ENCODE data around the gene GFPT2.

GFPT2 gene

DNA sequence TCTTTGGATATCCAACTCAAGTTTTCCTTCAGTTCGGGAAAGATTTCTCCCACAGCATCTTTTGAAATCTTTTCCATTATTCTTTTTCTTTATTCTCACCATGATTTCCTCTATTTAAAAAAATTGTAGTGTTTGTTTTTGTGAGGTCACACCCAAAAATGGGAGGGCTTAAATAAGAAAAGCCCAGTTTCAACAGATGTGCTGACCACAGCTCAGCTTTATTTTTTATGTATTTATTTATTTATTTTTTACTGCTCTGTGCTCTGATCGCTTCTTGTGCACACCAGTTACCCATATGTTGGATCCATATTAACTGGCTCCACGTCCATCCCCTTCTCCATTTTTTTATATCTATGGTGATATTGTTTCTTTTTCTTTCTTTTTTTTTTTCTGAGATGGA lies 20.3 kb downstream of the GFPT2 start:
- no peak for FAIRE-seq

DNA sequence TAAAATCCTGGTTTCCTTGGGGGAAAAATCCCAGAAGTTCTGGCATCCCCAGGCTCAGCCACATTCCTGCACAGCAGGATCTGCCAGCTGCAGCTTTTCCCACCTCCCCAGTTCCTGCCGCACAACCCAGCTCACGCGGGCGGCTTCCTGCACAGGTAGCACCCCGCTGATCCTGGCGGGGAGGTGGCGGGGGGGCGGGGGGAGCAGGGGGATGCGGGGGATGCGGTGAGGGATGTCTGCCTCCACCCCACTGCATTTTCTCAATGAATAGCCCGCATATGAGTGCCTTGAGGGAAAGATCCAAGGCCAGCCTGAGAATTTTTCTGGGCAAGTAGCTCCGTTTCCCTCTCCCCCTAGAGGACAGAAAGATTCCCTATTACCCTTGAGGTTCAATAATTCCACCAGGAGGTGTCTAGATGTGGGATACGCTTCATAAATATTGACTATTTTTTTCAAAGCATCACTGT lies 21.1 kb downstream of the GFPT2 start:
- FAIRE-seq, result no peak

DNA sequence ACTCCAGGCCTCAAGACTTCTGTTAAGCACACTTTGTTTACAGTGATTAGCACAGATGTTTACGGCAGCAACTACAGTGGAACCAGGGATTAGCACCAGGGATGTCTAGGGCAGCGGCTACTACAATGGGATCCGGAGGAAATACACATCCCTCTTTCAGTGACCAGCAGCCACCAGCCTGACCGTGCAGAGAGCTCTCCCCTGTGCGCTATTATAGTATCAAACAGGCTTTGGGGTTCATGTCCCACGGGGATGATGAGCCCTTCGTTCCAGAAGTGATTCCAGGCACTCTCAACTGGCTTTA lies 21.5 kb downstream of the GFPT2 start:
- no peak for FAIRE-seq

DNA sequence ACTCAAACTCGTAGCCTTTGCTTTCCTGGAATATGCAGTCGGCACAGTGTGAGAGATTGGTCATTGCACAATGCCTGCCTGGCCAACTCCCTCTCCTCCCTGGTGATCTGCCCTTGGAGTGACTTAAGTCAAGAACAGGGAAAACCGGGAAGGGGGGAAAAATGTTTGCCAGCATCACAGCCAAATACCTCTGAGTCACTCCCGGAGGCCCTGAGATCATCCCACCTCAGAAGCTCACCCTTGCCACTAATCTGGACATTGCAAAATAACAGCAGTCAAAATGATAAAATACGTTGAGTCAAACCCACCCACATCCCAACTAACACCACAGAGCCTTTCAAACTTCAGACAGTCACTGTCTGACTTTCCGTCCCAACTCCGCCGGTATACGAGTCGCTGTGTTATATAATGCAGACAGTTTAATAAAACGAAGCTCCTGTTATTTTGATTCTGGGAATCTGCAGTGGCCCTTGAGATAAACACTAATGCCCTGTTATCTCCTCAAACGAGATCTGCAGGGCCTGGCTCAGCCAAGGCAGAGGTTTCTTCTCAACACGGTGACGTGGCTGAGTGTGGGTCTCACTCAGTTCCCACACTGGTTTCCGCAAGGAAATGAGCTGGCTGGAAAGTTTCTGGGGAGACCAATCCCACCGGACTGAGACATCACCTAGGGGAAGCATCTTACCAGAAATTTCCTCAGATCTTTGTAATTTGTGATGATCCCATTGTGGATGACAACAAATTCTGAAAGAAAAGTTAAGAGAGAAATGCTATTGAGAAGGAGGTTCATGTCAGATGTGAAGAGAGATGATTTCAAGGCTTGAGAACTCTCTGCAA lies 22.1 kb downstream of the GFPT2 start:
- FAIRE-seq, result no peak

DNA sequence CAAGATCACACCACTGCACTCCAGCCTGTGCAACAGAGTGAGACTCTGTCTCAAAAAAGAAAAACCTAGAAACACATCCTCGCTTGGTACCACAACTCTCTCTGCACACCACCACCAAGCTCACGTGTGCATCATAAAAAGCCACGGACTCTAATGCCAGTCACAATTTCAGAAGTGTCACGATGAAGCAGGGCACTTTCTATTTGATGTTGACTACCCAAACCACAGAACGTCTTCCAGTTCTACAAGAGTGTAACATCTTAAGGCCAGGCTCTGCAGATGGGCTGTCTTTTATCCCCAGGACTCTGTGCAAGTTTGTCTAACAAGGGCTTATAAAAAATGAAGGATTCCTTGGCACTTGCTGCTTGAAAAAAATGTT lies 22.9 kb downstream of the GFPT2 start:
- no peak for FAIRE-seq

DNA sequence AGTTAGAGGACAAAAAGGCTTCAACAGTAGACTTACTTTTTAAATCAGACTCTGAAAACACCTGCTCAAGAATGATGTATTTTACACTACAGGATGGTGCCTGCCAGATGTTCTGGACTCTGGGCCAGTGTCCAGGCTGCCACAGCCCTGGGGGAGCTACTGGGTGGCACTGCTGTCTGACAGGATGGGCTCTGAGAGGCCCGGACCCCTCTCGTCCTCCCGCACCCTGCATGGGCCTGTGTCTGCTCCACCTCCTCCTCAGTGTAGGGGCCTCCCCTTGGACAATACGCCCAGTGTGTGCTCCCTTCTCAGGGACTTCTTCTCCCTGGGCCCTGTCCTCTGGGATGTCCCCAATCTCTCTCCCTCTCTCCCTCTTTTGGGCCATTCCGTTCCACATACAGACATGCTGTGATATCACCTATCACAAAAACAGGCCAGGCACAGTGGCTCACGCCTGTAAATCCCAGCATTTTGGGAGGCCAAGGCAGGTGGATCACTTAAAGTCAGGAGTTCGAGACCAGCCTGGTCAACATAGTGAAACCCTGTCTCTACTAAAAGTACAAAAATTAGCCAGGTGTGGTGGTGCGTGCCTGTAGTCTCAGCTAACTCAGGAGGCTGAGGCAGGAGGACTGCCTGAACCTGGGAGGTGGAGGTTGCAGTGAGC lies 23.4 kb downstream of the GFPT2 start:
- FAIRE-seq, result no peak

DNA sequence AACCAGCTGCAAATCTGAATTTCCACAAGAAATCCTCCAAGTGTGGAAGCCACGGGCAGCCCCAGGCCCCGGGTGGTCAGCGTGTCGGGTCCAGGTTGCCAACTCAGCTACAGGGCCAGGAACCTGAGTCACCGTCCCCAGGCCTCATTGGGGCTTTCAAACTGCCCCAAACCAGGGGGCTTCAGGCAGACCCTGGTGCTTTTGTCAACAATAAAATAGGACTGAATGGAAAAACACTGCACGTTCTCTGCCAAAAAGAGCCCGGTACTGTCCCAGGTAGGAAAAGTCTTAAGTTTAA lies 24.0 kb downstream of the GFPT2 start:
- FAIRE-seq, result no peak

DNA sequence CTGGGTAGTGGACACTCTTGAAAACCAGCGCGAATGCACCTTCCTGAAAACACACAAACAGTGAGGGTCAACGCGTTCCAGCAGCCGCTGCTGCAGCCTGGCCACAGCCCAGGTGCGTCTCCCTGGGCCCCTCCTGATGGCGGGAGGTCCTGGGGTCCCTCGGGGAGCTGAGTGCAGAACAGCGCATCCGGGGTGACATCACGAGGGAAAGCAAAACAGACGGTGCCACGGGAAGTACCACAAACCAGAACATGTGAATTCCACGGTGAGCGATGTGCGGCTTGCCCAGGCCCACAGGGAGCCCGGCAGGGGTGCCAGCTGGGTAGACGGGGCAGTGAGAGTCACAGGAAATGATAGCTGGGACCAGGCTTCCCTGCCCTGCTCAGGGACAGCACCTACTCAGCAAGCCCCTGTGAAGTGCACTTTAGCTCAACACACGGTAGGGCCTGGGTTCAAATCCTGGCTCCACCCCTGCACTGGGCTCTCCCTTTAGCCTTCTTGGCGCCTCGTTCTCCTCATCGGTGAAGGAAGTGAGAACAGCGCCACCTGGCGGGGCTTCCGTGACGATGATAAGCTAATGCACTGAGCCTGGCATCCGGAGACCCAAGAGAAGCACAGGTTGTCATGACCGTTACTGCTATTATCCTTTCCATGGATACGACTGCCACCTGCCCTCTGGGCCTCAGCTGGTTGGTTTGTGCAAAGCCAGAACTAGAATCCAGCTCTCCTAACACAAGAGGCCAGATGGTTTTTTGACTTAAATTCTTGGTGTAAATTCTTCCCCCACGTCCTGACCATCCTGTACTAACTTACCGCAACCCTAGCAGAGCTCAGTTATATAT lies 24.6 kb downstream of the GFPT2 start:
- FAIRE-seq, result no peak

DNA sequence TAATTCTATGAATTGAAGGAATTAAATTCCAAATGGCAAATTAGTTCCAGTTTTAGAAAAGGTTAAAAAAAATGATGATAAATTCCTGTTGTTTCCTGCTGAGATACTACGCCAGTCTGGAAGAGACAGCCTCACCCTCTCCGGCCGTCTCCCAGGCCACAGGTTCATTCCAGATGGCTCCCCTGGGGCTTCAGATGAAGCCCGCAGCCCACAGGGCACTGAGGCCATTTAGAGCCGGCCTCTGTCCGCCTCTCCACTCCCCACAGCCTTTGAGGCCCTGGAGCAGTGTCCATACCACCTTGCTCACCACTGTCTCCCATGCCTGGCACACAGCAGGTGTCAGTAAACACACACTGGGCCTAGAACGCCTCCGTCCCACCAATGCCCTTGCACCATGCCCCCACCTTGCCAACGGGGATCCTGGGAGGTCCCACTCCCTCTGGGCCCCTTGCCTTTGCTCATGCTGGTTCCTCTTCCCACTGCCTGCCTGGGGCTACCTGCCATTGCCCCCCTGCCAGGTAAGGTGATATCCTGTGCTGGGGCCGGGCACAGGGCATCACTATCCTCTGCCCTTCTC lies 26.1 kb downstream of the GFPT2 start:
- no peak for FAIRE-seq

DNA sequence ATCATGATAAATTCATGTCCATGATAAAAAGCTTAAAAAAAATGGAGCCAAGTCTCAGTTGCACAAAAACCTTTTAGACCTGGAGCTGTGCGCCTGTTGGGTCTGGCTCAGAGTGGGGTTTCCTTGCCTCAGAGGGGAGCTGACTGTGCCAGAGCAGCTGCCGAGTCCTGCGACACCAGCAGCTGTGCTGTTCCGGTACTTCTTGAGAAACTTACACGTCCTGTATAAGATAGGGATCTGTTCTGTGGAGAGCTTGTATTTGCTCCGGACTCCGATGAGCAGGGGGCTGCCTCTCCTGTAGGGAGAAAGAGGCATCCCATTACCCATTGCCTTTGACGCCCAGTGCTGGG lies 28.6 kb downstream of the GFPT2 start:
- no peak for FAIRE-seq

DNA sequence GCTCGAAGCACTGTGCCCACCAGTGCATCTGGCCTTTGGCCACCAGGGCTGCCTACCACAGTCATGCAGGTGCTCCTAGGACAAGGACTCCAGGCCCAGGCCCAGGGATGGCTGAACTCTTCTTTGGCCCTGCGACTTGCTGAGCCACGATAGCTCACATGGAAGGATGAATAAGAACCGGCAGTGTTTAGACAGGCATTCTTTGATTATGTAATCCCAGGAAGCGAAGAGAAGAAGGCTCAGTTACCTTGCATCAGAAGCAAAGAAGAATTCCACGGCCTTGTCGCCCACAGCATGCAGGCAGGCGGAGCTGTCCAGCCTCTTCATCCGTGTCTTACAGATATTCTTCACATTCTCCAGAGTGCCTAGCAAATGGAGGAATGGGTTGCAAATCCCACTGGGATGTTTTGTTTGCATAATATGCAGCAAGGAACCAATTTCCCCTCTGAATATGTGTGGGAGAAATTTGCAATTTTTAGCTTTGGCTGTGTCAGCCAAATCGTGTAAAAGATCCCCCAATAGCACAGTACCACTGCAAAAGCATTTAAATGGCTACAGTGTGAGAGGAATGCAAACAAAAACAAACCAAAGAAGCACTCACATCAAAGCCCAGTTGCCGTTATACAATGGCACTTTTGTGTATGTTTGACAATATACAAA lies 29.1 kb downstream of the GFPT2 start:
- no peak for FAIRE-seq

DNA sequence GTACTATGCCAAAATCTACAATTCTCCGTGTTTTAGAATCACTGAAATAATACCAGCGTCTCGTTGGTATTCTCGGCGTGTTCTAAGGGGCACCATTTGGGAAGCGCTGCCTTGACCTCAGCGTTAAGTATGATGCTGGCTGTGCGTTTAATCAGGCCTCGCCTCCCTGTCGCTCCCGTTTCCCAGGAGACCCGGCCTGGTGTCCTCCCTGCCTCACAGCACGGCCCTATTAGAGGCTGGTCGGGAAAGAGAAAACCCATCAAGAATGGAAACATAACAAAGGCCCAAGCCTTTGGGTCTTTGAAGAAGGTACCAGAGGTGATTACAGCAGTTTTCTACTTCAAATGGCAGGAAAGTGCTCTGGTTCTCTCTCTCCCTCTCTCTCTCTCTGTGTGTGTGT lies 30.0 kb downstream of the GFPT2 start:
- FAIRE-seq, result no peak

DNA sequence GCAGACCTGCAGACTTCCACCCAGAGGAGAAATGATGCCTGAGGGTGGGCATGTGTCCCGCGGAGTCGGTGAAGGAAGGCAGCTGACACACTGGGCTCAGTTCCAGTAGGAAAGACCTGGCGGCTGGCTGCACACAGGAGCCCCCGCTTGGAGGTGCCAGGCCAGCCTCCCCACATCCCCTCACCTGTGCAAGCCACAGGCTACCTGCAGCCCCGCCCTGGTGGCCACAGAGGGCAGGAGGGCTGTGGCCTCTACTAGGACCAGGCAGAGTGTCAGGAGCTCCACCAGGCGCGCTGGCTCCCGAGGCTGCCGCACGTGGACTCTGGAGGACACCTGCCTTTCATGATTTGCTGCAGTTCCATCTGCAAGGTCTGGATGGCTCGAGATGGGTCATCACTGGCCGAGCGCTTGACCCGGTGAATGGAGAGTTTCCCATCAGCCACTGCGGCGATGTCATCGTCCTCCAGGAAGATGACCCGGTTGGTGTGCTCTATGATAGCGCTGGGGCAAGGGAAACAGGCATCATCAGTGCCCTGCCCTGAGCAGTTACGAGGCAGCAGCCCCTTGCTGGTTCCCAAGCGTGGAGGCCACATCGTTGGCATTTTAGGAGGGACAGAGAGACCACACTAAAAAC lies 34.6 kb downstream of the GFPT2 start:
- no peak for FAIRE-seq

DNA sequence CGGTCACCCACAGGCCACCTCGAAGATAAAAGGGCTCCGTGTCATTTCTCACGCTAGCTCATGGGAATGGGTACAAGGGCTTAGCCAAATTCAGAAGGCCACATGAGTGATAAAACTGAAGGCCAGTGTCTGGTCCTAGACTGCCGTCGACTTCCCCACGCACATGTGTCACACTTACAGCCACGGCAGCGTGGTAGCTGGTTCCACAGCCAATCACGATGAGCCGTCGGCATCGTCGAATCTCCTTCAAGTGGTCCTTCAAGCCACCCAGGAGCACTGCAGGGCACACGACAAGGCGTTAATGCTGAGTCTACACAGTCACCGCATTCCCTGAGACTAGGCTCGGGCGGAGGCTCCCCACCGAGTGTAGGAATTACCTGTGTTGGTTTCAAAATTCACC lies 36.5 kb downstream of the GFPT2 start:
- no peak for FAIRE-seq

DNA sequence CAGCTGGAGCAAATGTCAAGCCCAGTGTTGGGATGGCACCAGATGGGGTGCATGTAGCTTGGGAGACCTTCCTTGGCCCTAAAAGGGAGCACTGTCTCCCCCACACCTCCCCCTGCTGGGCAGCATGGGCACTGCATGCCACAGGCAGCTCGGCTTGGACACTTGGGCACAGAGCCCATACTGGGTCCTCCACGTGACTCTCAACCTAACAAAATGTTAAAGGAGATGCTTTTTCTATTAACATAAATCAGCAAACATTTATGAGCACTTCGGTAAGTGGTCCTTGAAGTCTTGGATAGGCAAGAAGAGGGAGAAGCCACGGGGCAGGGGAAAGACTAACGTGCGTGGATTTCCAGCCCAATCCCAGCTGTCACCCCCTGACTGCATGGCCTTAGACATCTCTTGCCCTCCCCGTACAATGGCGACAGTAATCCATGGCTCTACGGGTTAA lies 37.3 kb downstream of the GFPT2 start:
- no peak for FAIRE-seq

DNA sequence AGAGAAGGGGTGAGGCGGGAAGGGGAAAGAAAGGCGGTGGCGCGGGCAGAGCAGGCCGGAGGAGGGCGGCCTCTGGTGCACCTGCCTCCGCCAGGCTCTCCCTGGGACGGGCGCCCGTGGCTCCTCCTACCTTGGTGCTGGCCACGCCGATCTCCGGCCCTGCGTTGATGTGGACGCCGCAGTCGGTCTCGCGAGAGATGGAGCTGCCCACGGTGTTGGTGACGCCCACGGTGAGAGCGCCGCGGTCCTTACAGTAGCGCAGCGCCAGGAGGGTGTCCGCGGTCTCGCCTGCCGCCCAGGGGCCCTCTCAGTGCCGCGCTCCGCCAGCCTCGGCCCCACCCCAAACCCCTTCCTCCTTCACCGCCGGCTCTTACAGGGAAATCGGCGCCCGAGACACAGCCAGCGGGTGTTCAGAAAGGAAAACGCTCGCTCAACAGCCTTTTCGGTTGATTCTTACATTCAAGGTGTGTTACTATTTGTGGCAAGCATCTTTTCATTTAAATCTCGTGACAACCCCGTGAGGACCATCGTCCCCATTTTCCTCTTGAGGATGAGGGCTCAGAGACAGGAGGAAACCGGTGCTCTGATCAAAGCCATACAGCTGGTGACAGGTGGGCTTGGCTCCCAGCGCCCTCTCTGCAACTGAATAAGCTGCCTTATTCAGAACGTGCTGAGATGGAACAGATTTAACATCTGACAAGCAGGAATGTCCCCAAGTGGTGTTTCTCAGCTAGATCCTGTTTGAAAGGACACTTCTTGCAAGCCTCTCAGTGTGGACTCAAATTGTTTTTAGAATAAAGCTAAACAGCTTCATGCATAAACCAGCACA lies 39.2 kb downstream of the GFPT2 start:
- FAIRE-seq, result no peak

DNA sequence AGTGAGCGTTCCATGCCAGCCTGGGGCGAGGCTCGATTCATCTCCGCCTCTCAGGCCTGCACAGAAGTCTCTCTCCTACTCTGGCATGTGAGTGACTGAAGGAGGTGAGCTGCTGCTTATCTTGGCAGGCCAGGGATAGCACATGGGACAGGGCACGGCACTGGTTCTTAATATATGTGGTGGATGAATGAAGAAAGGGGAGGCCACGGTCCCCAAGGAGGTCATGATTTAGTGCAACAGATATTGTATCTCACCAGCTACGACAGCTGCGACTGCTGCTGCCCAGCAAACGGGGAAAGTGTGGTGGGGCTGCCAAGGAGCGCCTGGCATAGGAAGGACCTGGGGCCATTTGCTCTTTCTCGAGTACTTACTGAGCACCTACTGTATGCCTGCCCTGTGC lies 41.9 kb downstream of the GFPT2 start:
- FAIRE-seq, result no peak

DNA sequence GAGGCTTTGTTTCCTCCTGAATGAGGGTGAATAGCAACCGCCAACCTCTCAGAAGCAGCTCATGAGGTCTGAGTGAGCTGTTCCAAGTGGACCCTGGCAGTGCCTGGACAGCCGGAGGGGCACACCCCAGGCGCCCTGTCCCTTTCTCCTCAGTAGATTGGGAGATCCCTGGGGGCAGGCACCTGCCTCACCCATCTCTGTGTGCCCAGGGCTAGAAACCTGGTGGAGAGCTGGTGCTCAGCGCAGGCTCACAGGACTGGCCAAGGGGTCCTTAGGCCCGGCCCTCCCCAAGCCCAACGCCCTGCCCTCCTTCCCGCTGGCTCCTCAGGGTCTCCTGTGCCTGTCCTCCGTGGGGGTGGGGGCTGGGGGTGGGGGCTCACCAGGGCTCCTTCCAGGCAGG lies 46.3 kb downstream of the GFPT2 start:
- FAIRE-seq, result no peak

DNA sequence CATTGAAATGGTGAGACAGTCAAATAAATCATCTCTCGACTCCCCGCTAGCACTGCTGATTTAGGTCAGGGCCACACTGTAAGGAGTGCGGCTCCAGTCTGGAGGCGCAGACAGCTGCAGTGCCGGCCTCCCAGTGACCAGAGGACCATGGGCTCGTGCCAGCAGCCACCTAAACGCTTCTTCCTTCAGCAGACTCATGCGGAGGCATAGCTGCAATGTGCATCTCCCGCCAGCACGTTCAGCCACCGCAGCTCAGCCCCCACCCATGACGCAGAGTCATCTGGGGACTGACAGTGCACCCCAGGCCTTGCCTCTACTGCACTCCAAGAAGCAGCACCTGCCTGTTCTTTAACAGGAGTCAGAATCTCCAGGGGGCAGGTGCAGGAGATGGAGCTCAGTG lies 47.7 kb downstream of the GFPT2 start:
- FAIRE-seq, result no peak

DNA sequence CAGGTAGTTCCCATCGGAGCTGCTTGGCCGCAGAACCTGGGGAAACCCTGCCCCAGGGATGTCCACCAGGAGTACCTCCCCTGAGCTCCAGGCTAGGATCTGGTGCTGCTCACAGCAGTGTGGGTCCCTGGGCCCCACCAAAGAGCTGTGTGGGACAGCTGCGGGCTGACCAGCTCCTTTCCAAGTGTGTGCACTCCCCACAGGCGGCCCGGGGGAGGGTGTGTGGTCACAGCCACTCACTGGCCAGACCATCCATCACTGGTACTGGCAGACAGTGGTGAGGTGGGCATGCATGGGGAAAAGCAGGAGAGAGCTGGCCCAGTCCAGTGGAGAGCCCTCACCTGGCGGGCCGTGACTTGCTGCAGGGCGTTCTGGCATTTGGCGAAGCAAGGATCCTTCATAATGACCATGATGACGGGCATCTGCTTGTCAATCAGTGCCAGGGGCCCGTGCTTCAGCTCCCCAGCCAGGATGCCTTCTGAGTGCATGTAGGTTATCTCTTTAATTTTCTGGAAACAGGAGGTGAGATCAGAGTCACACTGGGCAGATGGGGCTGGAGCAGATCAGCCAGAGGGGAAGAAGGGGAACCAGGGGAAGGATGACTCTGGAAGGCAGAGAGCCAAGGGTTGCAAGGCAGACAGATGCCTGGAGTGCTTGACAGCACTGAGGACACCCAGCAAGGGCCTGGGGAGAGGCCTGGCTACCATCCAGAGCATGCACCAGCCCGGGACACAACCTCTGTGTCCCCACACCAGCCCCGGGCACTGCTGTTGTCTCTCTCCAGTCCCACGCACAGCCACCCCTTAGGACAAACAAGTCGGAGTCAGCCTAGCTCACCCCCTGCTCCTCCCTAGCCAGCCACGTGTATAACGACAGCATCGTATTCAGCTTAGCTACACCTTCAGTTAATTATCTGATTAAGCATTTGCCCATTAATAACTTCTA lies 48.4 kb downstream of the GFPT2 start:
- FAIRE-seq, result no peak

DNA sequence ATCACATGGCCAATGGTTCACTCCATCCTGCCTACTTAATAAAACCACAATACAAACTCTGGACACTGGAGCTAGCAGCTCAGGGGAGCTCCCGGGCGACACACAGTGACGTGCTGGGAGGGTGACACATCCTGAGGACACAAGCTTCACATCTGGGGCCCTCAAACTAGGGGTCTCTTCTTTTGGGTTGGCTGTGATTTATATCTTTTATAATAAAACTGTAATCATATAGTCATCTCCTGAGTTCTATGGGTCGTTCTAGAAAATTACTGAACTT lies 49.2 kb downstream of the GFPT2 start:
- FAIRE-seq, result no peak

All from colon (tissue), 2 donors.